ENCODE results near the gene BBX.

BBX gene

DNA sequence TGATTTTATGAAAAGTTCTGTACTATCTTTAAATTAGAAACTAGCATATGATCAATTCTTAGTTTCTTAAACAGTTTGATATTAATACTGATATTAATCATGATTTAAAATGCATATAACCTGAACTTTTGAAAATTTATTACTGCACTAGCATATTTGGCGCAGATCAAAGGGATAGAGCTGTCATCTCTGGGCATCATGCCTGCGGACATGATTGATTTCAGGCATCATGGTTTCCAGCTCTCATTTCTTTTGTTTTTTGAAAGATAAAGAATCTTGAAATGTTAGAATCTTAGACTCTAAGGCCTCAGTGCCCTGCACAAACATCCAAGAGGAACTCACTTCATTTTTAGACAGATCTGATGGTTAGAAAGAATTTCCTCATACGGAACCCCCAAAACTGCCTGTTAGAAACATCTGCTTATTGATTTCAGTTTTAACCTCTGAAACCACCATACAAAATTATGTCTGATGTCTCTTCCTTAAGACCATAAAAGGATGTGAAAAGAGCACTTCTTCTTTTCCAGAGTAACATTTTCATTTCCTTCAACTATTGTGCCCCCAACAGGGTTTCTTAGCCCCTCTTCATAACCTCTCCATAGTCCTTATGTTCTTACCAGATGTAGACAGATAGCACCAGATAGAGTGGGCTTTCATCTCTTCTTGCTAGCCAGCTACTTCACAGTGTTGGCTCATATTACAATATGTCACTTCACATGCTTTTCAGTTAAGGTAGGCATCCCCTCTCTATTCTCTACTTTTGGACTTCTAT, 110.8 kb downstream of the BBX start:
- TF ChIP-seq TEAD4 (IDR thresholded peaks at IDR 0.05) (no peak), FOXM1 (IDR thresholded peaks at IDR 0.05; ENCODE audit: borderline replicate concordance, low read depth) (no peak), YY1 (IDR thresholded peaks at IDR 0.05; ENCODE audit: low read depth) (no peak), CREB1 (IDR thresholded peaks at IDR 0.05; ENCODE audit: low read depth) (no peak), EGR1 (IDR thresholded peaks at IDR 0.05) (no peak), EP300 (IDR thresholded peaks at IDR 0.05; ENCODE audit: borderline replicate concordance) (no peak), REST (IDR thresholded peaks at IDR 0.05; ENCODE audit: low read depth) (no peak)

DNA sequence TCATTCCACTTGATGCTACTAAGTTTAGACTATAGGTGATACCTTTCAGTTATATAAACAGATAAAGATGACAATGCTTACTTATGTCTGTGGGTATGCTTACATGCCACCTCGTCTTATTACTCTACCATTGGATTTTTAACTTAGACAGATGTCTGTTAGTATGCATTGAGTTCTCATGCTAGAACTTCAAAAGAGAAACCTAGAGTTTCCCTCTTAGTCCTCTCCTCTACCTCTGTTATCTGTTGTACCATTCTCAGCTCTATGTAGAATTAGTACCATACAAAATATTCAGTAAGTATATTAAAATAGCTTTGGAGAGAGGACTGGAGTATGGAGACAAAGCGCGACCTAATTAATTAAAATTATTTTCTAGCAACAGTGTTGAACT, 111.3 kb downstream of the BBX start:
- no peak for TF ChIP-seq EGR1 (IDR thresholded peaks at IDR 0.05)
- no peak for TF ChIP-seq TEAD4 (IDR thresholded peaks at IDR 0.05)
- TF ChIP-seq, protein P1, sequence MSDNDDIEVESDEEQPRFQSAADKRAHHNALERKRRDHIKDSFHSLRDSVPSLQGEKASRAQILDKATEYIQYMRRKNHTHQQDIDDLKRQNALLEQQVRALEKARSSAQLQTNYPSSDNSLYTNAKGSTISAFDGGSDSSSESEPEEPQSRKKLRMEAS (IDR thresholded peaks at IDR 0.05), result no peak
- no peak for TF ChIP-seq EP300 (IDR thresholded peaks at IDR 0.05; ENCODE audit: borderline replicate concordance)
- TF ChIP-seq REST (IDR thresholded peaks at IDR 0.05; ENCODE audit: low read depth), result no peak
- TF ChIP-seq TAF1 (IDR thresholded peaks at IDR 0.05; ENCODE audit: low read depth), result no peak
- no peak for TF ChIP-seq USF1 (IDR thresholded peaks at IDR 0.05)
- TF ChIP-seq CEBPB (IDR thresholded peaks at IDR 0.05), result no peak
- no peak for TF ChIP-seq YY1 (IDR thresholded peaks at IDR 0.05; ENCODE audit: low read depth)
- no peak for TF ChIP-seq ZBTB7A (IDR thresholded peaks at IDR 0.05; ENCODE audit: low read depth)
- TF ChIP-seq CREB1 (IDR thresholded peaks at IDR 0.05; ENCODE audit: low read depth), result no peak
- TF ChIP-seq RAD21 (IDR thresholded peaks at IDR 0.05; ENCODE audit: low read depth), result no peak
- TF ChIP-seq TCF12 (IDR thresholded peaks at IDR 0.05; ENCODE audit: low read depth), result no peak
- TF ChIP-seq NFIC (IDR thresholded peaks at IDR 0.05), result no peak
- no peak for TF ChIP-seq FOXM1 (IDR thresholded peaks at IDR 0.05; ENCODE audit: borderline replicate concordance, low read depth)

- no peak for TF ChIP-seq ZBTB7A (IDR thresholded peaks at IDR 0.05; ENCODE audit: low read depth)
- TF ChIP-seq CREB1 (IDR thresholded peaks at IDR 0.05; ENCODE audit: low read depth), result no peak
- no peak for TF ChIP-seq TEAD4 (IDR thresholded peaks at IDR 0.05)
- peak; percentile 54 for TF ChIP-seq CEBPB (IDR thresholded peaks at IDR 0.05)
These were observed 114.8 kb downstream of the BBX start for GRCh38 chr3:107637416-107638183.

- no peak for TF ChIP-seq TEAD4 (IDR thresholded peaks at IDR 0.05)
- TF ChIP-seq CREB1 (IDR thresholded peaks at IDR 0.05; ENCODE audit: low read depth), result no peak
- TF ChIP-seq EGR1 (IDR thresholded peaks at IDR 0.05), result no peak
- TF ChIP-seq, protein P1 (IDR thresholded peaks at IDR 0.05), result no peak
- no peak for TF ChIP-seq ZBTB7A (IDR thresholded peaks at IDR 0.05; ENCODE audit: low read depth)
- TF ChIP-seq TAF1 (IDR thresholded peaks at IDR 0.05; ENCODE audit: low read depth), result no peak
- no peak for TF ChIP-seq YY1 (IDR thresholded peaks at IDR 0.05; ENCODE audit: low read depth)
- no peak for TF ChIP-seq USF1 (IDR thresholded peaks at IDR 0.05)
- TF ChIP-seq CEBPB (IDR thresholded peaks at IDR 0.05), result no peak
- TF ChIP-seq TCF12 (IDR thresholded peaks at IDR 0.05; ENCODE audit: low read depth), result no peak
- TF ChIP-seq FOXM1 (IDR thresholded peaks at IDR 0.05; ENCODE audit: borderline replicate concordance, low read depth), result no peak
- TF ChIP-seq NFIC (IDR thresholded peaks at IDR 0.05), result no peak
- TF ChIP-seq EP300 (IDR thresholded peaks at IDR 0.05; ENCODE audit: borderline replicate concordance), result no peak
- TF ChIP-seq RAD21 (IDR thresholded peaks at IDR 0.05; ENCODE audit: low read depth), result no peak
- TF ChIP-seq REST (IDR thresholded peaks at IDR 0.05; ENCODE audit: low read depth), result no peak
These were observed 119.0 kb downstream of the BBX start for GRCh38 chr3:107641572-107642307.
